ENCODE data around the gene ADAR. TPM values are rescaled to one million over a fixed set of nuclear protein-coding genes. Genes with fewer than 3 reads are reported as not detected.

Gene ADAR
- total and polyA plus RNA-seq, 2 of the 8 experiments (the other 6 are each of a cell fraction or from before 2014, with no cell fraction given): 125 to 242 TPM

- no peak overlapping the region for H2BK20ac ChIP-seq (ENCODE audit: low read length)
- DNase-seq (ENCODE audit: low read depth in 1 of 2, low spot score in 2 of 2): no peak
- H2BK120ac ChIP-seq (replicated peaks; ENCODE audit: low read depth, low read length): no peak overlapping the region
- H3K23ac ChIP-seq (ENCODE audit: insufficient read length): no peak overlapping the region
- no peak overlapping the region for H4K5ac ChIP-seq (ENCODE audit: insufficient read length, low read depth, low read length)
- H3K4me3 ChIP-seq (ENCODE audit: extremely low read depth in 1 of 4, insufficient read depth in 2 of 4, low read depth in 3 of 4, low read length in 4 of 4): no peak overlapping the region
- no peak overlapping the region for H2BK15ac ChIP-seq (ENCODE audit: low read length)
- no peak overlapping the region for H3K27ac ChIP-seq (ENCODE audit: low read depth, low read length)
- no peak overlapping the region for H2AK5ac ChIP-seq (ENCODE audit: low read depth, low read length)
- H3K4ac ChIP-seq (replicated peaks; ENCODE audit: insufficient read length, low read depth, low read length): no peak overlapping the region
- no peak overlapping the region for H3K9ac ChIP-seq (replicated peaks in 1 of 4; ENCODE audit: extremely low read depth in 1 of 4, low read depth in 3 of 4, low read length in 3 of 4)
- peaks cover 0 to 8% (median 2%) of the 10 kb centered on the region in 4 experiments; a peak in 3 of 7 replicates for H3K4me1 ChIP-seq (replicated peaks in 1 of 4; ENCODE audit: control insufficient read depth in 3 of 4, insufficient read depth in 4 of 4, low read length in 3 of 4)
- H2BK5ac ChIP-seq (ENCODE audit: low read depth, low read length): no peak overlapping the region
- H2AFZ ChIP-seq (ENCODE audit: low read length): no peak overlapping the region
- H4K8ac ChIP-seq (ENCODE audit: extremely low read depth, insufficient read depth, low read length): no peak overlapping the region
- no peak overlapping the region for H3K56ac ChIP-seq (replicated peaks; ENCODE audit: insufficient read length, low read depth, low read length)
- H3K4me2 ChIP-seq (ENCODE audit: insufficient read depth in 1 of 2, low read depth in 2 of 2, low read length in 2 of 2): no peak overlapping the region
- no peak for FAIRE-seq
- H4K91ac ChIP-seq (replicated peaks; ENCODE audit: insufficient read length, low read length): no peak overlapping the region
- peaks cover 20% of the 10 kb centered on the region for H3K79me1 ChIP-seq (ENCODE audit: low read depth, low read length)
- H3K36me3 ChIP-seq (ENCODE audit: control insufficient read depth in 2 of 4, insufficient read depth in 4 of 4, low read length in 3 of 4): peaks cover 0 to 4% (median 0%) of the 10 kb centered on the region in 4 experiments; a peak in 2 of 8 replicates
- no peak overlapping the region for H3K18ac ChIP-seq (ENCODE audit: extremely low read depth, low read length)
- H4K20me1 ChIP-seq (replicated peaks in 1 of 2; ENCODE audit: control insufficient read depth in 1 of 2, insufficient read depth in 2 of 2, low read length in 2 of 2): peaks cover 9 to 10% of the 10 kb centered on the region in 2 experiments
- no peaks in the 10 kb centered on the region for H3K27me3 ChIP-seq (replicated peaks in 1 of 4; ENCODE audit: control insufficient read depth in 3 of 4, extremely low read depth in 1 of 4, insufficient read depth in 3 of 4, low read length in 3 of 4)
- H3K79me2 ChIP-seq (ENCODE audit: control insufficient read depth in 1 of 2, insufficient read depth in 2 of 2, low read length in 2 of 2): peaks cover 46 to 99% of the 10 kb centered on the region in 2 experiments
- ChIA-PET CTCF (ENCODE audit: partially characterized antibody) (interaction anchor here (0.9 to 1.9 kb wide), 4 partner anchors 9 to 321 kb away, joined by 3 to 7 read pairs (median 4); no protein-coding TSS in a partner anchor), POLR2A (ENCODE audit: partially characterized antibody) (interaction anchor here (1.5 to 9.6 kb wide), 2 partner anchors 9 to 13 kb away, joined by 3 to 111 read pairs; partner anchors contain the start of gene ADAR)
- H3K9me3 ChIP-seq (ENCODE audit: insufficient read depth in 2 of 2, low read depth in 1 of 2, low read length in 1 of 2): no peaks in the 10 kb centered on the region
- H3K14ac ChIP-seq (ENCODE audit: insufficient read length): no peak overlapping the region
- peaks cover 7% of the 10 kb centered on the region; the same call in 1 of the 2 replicates for H3K23me2 ChIP-seq (ENCODE audit: low read depth, low read length)
- H2BK12ac ChIP-seq (ENCODE audit: low read depth, low read length): no peak overlapping the region
- TF ChIP-seq TBP (IDR thresholded peaks at IDR 0.05; ENCODE audit: low read depth, low read length) (no peak), NRF1 (IDR thresholded peaks at IDR 0.05; ENCODE audit: low read depth, low read length) (no peak), ATF3 (IDR thresholded peaks at IDR 0.05; ENCODE audit: insufficient read depth, low read depth, low read length) (no peak), GABPA (IDR thresholded peaks at IDR 0.05; ENCODE audit: borderline replicate concordance, insufficient read depth, low read length) (no peak), EZH2 (IDR thresholded peaks at IDR 0.05; ENCODE audit: low read depth, low read length, severe bottlenecking) (no peak), ASH2L (IDR thresholded peaks at IDR 0.05; ENCODE audit: low read length) (no peak), MAX (IDR thresholded peaks at IDR 0.05) (no peak), RBBP5 (IDR thresholded peaks at IDR 0.05; ENCODE audit: borderline replicate concordance, low read depth, low read length) (no peak), POU5F1 (IDR thresholded peaks at IDR 0.05; ENCODE audit: low read depth, low read length) (no peak), SUZ12 (IDR thresholded peaks at IDR 0.05; ENCODE audit: low read length) (no peak), BACH1 (IDR thresholded peaks at IDR 0.05; ENCODE audit: low read length) (no peak), RFX5 (IDR thresholded peaks at IDR 0.05; ENCODE audit: borderline replicate concordance, low read depth, low read length) (no peak), KDM4A (IDR thresholded peaks at IDR 0.05; ENCODE audit: low read depth, low read length, severe bottlenecking) (no peak), KDM1A (IDR thresholded peaks at IDR 0.05; ENCODE audit: borderline replicate concordance, low read length) (no peak)
Observed at GRCh38 chr1:154622503-154623039, 14.6 kb upstream of the ADAR start.
